A673 (cell line): ENCODE results near the gene CEP41. TPM values are rescaled to one million over a fixed set of nuclear protein-coding genes. Genes with fewer than 3 reads are reported as not detected.

Source experiments
- Bru-seq: library from RNA; stranded (reverse); fragments of 400-500 nt; gene quantifications from one replicate; lab custom pipeline; 2021; lab: Mats Ljungman, UMichigan
- BruChase-seq, 2 experiments: library from RNA; stranded (reverse); fragments of 400-500 nt; gene quantifications; one replicate each; lab custom pipeline; 2021; lab: Mats Ljungman, UMichigan
- BruUV-seq: library from RNA; stranded (reverse); fragments of 400-500 nt; replicated peaks from 2 replicates; lab custom pipeline; 2021; lab: Mats Ljungman, UMichigan
- CTCF ChIA-PET: fragments of 300-600 bp; sonication (Branson Sonifier 250); formaldehyde crosslinking; loops from one replicate; lab custom pipeline; 2022; ENCODE audit warnings: antibody characterized with exemption; lab: Charles Lee
- POLR2A ChIA-PET: fragments of 300-600 bp; sonication (Branson Sonifier 250); formaldehyde crosslinking; loops from one replicate; lab custom pipeline; 2022; ENCODE audit warnings: antibody characterized with exemption; ENCODE audit not compliant: low non-redundant PET; lab: Charles Lee
- DNase-seq: peaks from one replicate; pipeline ENCODE4 v3.0.0-alpha.2; 2015; ENCODE audit warnings: low spot score
- H3K27ac ChIP-seq: fragments of 200-600 bp; sonication (generic); 2 replicates; pipeline ENCODE4 v1.5.1; 2016; ENCODE audit warnings: mixed run types, low read depth, mild to moderate bottlenecking, mixed read lengths, antibody characterized with exemption, low read length; ENCODE audit not compliant: poor library complexity, severe bottlenecking
- H3K27me3 ChIP-seq: fragments of 200-600 bp; sonication (generic); replicated peaks from 2 replicates; pipeline ENCODE4 v1.6.1; 2017; ENCODE audit warnings: mixed run types, low read depth, mild to moderate bottlenecking, mixed read lengths, antibody characterized with exemption, low read length; ENCODE audit not compliant: insufficient read depth, poor library complexity
- H3K36me3 ChIP-seq: fragments of 200-600 bp; sonication (generic); 2 replicates; pipeline ENCODE4 v1.6.1; 2016; ENCODE audit warnings: mixed run types, mild to moderate bottlenecking, mixed read lengths, antibody characterized with exemption, low read length; ENCODE audit not compliant: insufficient read depth, poor library complexity, severe bottlenecking
- H3K4me1 ChIP-seq: fragments of 200-600 bp; sonication (generic); 2 replicates; pipeline ENCODE4 v1.6.1; 2017; ENCODE audit warnings: mixed run types, mild to moderate bottlenecking, mixed read lengths, antibody characterized with exemption, low read length; ENCODE audit not compliant: insufficient read depth, poor library complexity, severe bottlenecking
- H3K4me3 ChIP-seq: fragments of 200-600 bp; sonication (generic); 2 replicates; pipeline ENCODE4 v1.5.1; 2016; ENCODE audit warnings: low read depth, mixed run types, mild to moderate bottlenecking, mixed read lengths, low read length; ENCODE audit not compliant: poor library complexity, severe bottlenecking
- H3K9me3 ChIP-seq: fragments of 200-600 bp; sonication (generic); 2 replicates; pipeline ENCODE4 v1.6.1; 2016; ENCODE audit warnings: mixed run types, low read depth, mild to moderate bottlenecking, mixed read lengths, antibody characterized with exemption, low read length; ENCODE audit not compliant: poor library complexity, severe bottlenecking
- EZH2 ChIP-seq: fragments of 200-600 bp; sonication (generic); IDR thresholded peaks from 2 replicates; pipeline ENCODE4 v1.6.1; 2017; ENCODE audit warnings: borderline replicate concordance, low read depth, mild to moderate bottlenecking, mixed read lengths, antibody characterized with exemption, low read length; ENCODE audit not compliant: poor library complexity, severe bottlenecking
- intact Hi-C: fragments of 100-400 bp; cut with micrococcal nuclease; formaldehyde crosslinking; loops from one replicate; pipeline ENCODE4 v1.10.0; 2022; ENCODE audit not compliant: unreplicated experiment
- long read RNA-seq: library from polyadenylated mRNA; stranded (forward); transcript quantifications from one replicate; pipeline ENCODE4 v2.0.0, GENCODE V29; 2022
- total RNA-seq: library from RNA; stranded (reverse); gene quantifications from 2 replicates; pipeline ENCODE4 v1.2.3, GENCODE V29; 2021
- TF ChIP-seq, protein P1 (sequence below): fragments of 300-800, 200-600 bp; sonication (generic); conservative IDR thresholded peaks from 2 replicates; pipeline ENCODE4 v1.5.1; 2017; ENCODE audit warnings: low read depth, mild to moderate bottlenecking, antibody characterized with exemption, low read length, moderate library complexity, mixed read lengths

Gene CEP41
- total RNA-seq = 25.0 and 25.7 TPM in 2 replicates
- Bru-seq, nascent RNA = percentile 62 among the genes with signal in this experiment
- percentile 58 among the genes with signal in this experiment for BruChase-seq, experiment 1, labeled RNA remaining after a 2-hour chase
- BruChase-seq, experiment 2, labeled RNA remaining after a 6-hour chase = percentile 58 among the genes with signal in this experiment
- long read RNA-seq, full-length matches to known transcripts = 47 of 68 reads
- long read RNA-seq, partial matches to known transcripts = 10 of 68 reads
- long read RNA-seq, other reads (novel, unspliced or antisense) = 11 of 68 reads

DNA sequence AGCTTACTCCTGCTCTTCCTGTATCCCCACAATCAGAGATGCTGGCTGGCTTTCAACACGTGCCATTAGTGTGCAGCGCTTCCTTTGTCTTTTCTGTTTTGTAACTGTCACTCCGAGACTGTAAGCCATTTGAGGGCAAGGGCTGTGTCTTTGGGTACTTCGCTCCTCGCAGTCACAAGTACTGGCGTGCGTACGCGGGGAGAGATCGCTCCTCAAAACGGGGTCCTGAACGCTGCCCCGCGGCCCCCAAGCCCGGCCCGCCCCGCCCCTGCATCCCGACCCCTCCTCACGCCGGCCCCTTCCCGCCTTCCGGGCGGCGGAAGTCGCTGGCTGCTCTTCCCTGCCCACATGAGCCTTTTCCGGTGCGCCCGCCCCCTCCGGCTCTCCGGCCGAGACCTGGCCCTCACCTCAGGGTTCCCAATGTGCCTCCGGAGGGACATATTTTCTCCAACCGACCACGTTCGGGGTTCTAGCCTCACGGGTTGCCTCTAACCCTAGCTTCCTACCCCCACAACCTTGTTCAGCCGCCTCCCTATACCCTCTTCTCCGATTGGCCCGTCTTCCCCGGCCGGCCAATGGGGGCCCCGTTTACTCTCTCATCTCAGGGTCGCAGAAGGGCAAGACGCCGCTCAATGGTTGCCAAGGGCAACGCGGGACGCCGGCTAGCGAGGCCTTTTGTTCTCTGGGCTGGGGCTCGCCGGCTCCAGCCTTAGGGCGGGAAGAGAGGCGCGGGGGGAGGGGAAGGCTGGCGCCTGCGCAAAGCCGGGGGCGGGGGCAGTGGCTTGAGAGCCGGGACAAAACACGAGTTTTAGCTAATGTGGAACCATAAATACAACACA lies at the start of gene CEP41:
Gene CEP41, minus strand, starts transcription at position 490 of the 839 bp plus-strand sequence. Its CDS starts 50 bp downstream, at position 440.
- no TSS peak for BruUV-seq
- Histone ChIP-seq H3K27me3 (no peaks in the 10 kb centered on the region), H3K27ac (peak within 1 kb of the TSS; percentile 91), H3K36me3 (no peaks in the 10 kb centered on the region), H3K4me3 (peak within 1 kb of the TSS; percentile 65), H3K4me1 (peaks cover 6% of the 10 kb centered on the region), H3K9me3 (no peaks in the 10 kb centered on the region)
- TF ChIP-seq EZH2 = no peak
- TF ChIP-seq, protein P1, sequence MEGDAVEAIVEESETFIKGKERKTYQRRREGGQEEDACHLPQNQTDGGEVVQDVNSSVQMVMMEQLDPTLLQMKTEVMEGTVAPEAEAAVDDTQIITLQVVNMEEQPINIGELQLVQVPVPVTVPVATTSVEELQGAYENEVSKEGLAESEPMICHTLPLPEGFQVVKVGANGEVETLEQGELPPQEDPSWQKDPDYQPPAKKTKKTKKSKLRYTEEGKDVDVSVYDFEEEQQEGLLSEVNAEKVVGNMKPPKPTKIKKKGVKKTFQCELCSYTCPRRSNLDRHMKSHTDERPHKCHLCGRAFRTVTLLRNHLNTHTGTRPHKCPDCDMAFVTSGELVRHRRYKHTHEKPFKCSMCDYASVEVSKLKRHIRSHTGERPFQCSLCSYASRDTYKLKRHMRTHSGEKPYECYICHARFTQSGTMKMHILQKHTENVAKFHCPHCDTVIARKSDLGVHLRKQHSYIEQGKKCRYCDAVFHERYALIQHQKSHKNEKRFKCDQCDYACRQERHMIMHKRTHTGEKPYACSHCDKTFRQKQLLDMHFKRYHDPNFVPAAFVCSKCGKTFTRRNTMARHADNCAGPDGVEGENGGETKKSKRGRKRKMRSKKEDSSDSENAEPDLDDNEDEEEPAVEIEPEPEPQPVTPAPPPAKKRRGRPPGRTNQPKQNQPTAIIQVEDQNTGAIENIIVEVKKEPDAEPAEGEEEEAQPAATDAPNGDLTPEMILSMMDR = no peak
- DNase-seq = peak; percentile 98
- intact Hi-C loops = no loop called here
- ChIA-PET CTCF (no interaction called here), POLR2A (no interaction called here)

GRCh38 chr7:130490311-130490791 lies 49.5 kb upstream of the CEP41 start:
- Histone ChIP-seq H3K4me1 (peaks cover 3% of the 10 kb centered on the region), H3K27ac (no peak overlapping the region), H3K9me3 (no peaks in the 10 kb centered on the region), H3K4me3 (no peak overlapping the region), H3K27me3 (no peaks in the 10 kb centered on the region), H3K36me3 (no peaks in the 10 kb centered on the region)
- ChIA-PET POLR2A (no interaction called here), CTCF (no interaction called here)
- TF ChIP-seq, protein P1 = no peak
- TF ChIP-seq EZH2 = no peak
- no peak for DNase-seq
- intact Hi-C loops = loop anchor here (5.0 to 10.0 kb wide), 3 partner anchors 213 to 416 kb away; partner anchors contain the start of gene KLHDC10
- BruUV-seq = no TSS peak

DNA sequence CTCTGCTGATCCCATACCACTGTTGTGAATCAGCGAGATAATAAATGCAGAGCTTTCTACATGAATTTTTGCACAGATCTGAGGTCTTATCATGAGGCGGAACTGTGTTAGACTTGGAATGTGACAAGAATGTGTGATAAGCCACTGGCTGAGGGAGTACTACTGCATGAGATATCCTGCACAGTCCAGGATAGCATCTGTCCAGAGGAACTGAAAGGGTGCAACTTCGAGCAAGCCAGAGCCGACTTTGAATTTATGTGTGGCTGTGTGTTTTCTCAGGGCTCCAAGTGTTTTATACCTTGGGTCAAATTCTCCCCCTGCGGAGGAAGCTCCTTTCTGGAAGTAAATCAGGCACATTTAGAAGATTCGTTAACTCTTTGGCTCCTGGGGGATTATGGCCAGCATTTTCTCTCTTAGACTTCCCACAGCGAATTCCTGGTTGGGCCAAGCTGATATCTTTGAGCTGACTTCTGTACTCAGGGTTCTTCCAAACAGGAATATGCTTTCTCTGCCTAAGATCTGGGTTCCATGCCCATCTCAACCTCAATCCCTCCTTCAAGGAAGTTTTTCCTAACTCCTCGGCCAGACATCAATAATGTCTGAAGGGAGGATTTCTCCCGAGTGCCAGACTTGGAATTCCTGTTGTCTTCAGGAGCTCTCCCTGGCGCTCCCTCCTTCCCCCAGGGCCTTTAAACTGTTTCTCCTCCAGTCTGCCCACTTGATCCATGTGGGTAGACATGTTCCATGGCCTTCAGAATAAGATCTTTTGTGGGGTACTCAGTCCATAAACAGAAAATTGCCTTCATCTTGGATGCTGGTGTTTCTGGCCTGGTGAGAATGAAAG lies 48.5 kb upstream of the CEP41 start:
- intact Hi-C loops = no loop called here
- POLR2A ChIA-PET = no interaction called here
- no peaks in the 10 kb centered on the region for H3K9me3 ChIP-seq
- no peaks in the 10 kb centered on the region for H3K36me3 ChIP-seq
- peaks cover 3% of the 10 kb centered on the region for H3K4me1 ChIP-seq
- H3K4me3 ChIP-seq = no peak overlapping the region
- peak; percentile 30 for DNase-seq
- CTCF ChIA-PET = interaction anchor here (1.3 kb wide), 1 partner anchor 269 kb away, joined by 4 read pairs; no protein-coding TSS in a partner anchor
- TF ChIP-seq EZH2 = no peak
- TF ChIP-seq, protein P1 = no peak
- no peaks in the 10 kb centered on the region for H3K27me3 ChIP-seq
- BruUV-seq = no TSS peak
- H3K27ac ChIP-seq = no peak overlapping the region
